ENCODE data around the gene SMC6. TPM values are rescaled to one million over a fixed set of nuclear protein-coding genes. Genes with fewer than 3 reads are reported as not detected.

Gene SMC6
- total RNA-seq, 2 experiments from 2014 or later: 19.7 to 19.9 TPM

- CTCF ChIA-PET: interaction anchor here (0.8 to 14.1 kb wide), 2 partner anchors 8 to 24 kb away, joined by 3 to 136 read pairs; no protein-coding TSS in a partner anchor
These were observed 85.7 kb downstream of the SMC6 start for GRCh38 chr2:17667898-17668297.

GRCh38 chr2:17664534-17664933, 89.1 kb downstream of the SMC6 start:
- DNase-seq: no peak
- Mint-ChIP-seq H3K4me3 (no peak overlapping the region), H3K36me3 (ENCODE audit: low read depth) (peaks cover 32% of the 10 kb centered on the region), H3K27ac (no peak overlapping the region), H3K4me1 (ENCODE audit: low read depth) (no peaks in the 10 kb centered on the region), H3K9me3 (no peaks in the 10 kb centered on the region), H3K27me3 (no peaks in the 10 kb centered on the region)
- ChIA-PET POLR2A (no interaction called here), CTCF (interaction anchor here (14.1 kb wide), 1 partner anchor 20 kb away, joined by 136 read pairs; no protein-coding TSS in a partner anchor)
- intact Hi-C loops (cut with micrococcal nuclease): no loop called here
- TF ChIP-seq CTCF (IDR thresholded peaks at IDR 0.05): no peak
- no peak for ATAC-seq

More at GRCh38 chr2:17667898-17668297, 85.7 kb downstream of the SMC6 start:
- no peak for ATAC-seq
- H3K9me3 Mint-ChIP-seq: no peaks in the 10 kb centered on the region
- no peak overlapping the region for H3K27ac Mint-ChIP-seq
- H3K4me3 Mint-ChIP-seq: no peak overlapping the region
- POLR2A ChIA-PET: no interaction called here
- no peaks in the 10 kb centered on the region for H3K27me3 Mint-ChIP-seq
- TF ChIP-seq CTCF (IDR thresholded peaks at IDR 0.05): no peak
- intact Hi-C loops (cut with micrococcal nuclease): no loop called here
- DNase-seq: no peak
- no peaks in the 10 kb centered on the region for H3K4me1 Mint-ChIP-seq (ENCODE audit: low read depth)
- H3K36me3 Mint-ChIP-seq (ENCODE audit: low read depth): peaks cover 34% of the 10 kb centered on the region

- Mint-ChIP-seq H3K9me3 (no peaks in the 10 kb centered on the region), H3K27ac (no peak overlapping the region), H3K27me3 (no peaks in the 10 kb centered on the region), H3K4me3 (no peak overlapping the region), H3K4me1 (ENCODE audit: low read depth) (peaks cover 11% of the 10 kb centered on the region), H3K36me3 (ENCODE audit: low read depth) (peaks cover 21% of the 10 kb centered on the region)
- ATAC-seq: no peak
- TF ChIP-seq CTCF (IDR thresholded peaks at IDR 0.05): no peak
- intact Hi-C loops (cut with micrococcal nuclease): no loop called here
- POLR2A ChIA-PET: no interaction called here
- no peak for DNase-seq
- CTCF ChIA-PET: interaction anchor here (1.2 to 6.3 kb wide), 2 partner anchors 8 to 15 kb away, joined by 3 to 41 read pairs; no protein-coding TSS in a partner anchor
These were observed 90.9 kb downstream of the SMC6 start for GRCh38 chr2:17662723-17663122.

GRCh38 chr2:17661460-17661859, 92.2 kb downstream of the SMC6 start:
- Mint-ChIP-seq H3K36me3 (ENCODE audit: low read depth) (peaks cover 18% of the 10 kb centered on the region), H3K4me3 (no peak overlapping the region), H3K4me1 (ENCODE audit: low read depth) (peaks cover 11% of the 10 kb centered on the region), H3K27ac (no peak overlapping the region), H3K9me3 (no peaks in the 10 kb centered on the region), H3K27me3 (no peaks in the 10 kb centered on the region)
- no peak for ATAC-seq
- TF ChIP-seq CTCF (IDR thresholded peaks at IDR 0.05): no peak
- no peak for DNase-seq
- ChIA-PET POLR2A (interaction anchor here (0.6 to 0.9 kb wide), 2 partner anchors 17 to 90 kb away, joined by 3 to 4 read pairs; no protein-coding TSS in a partner anchor), CTCF (interaction anchor here (0.7 to 6.3 kb wide), 5 partner anchors 9 to 170 kb away, joined by 3 to 41 read pairs (median 4); no protein-coding TSS in a partner anchor)
- intact Hi-C loops (cut with micrococcal nuclease): no loop called here

- no peak overlapping the region for H3K27ac Mint-ChIP-seq
- H3K9me3 Mint-ChIP-seq: no peaks in the 10 kb centered on the region
- intact Hi-C loops (cut with micrococcal nuclease): no loop called here
- H3K36me3 Mint-ChIP-seq (ENCODE audit: low read depth): peaks cover 14% of the 10 kb centered on the region
- POLR2A ChIA-PET: interaction anchor here (1.0 kb wide), 1 partner anchor 20 kb away, joined by 3 read pairs; no protein-coding TSS in a partner anchor
- TF ChIP-seq CTCF (IDR thresholded peaks at IDR 0.05): no peak
- no peak overlapping the region for H3K4me3 Mint-ChIP-seq
- ATAC-seq: no peak
- H3K27me3 Mint-ChIP-seq: no peaks in the 10 kb centered on the region
- peaks cover 11% of the 10 kb centered on the region for H3K4me1 Mint-ChIP-seq (ENCODE audit: low read depth)
- CTCF ChIA-PET: interaction anchor here (0.9 to 6.3 kb wide), 2 partner anchors 8 to 11 kb away, joined by 3 to 41 read pairs; no protein-coding TSS in a partner anchor
- no peak for DNase-seq
These were observed 93.4 kb downstream of the SMC6 start for GRCh38 chr2:17660219-17660618.

All from activated CD8-positive, alpha-beta T cell treated with anti-CD3 and anti-CD28 coated beads for 36 hours (primary cell).